Brain pericyte (primary cell): Measurements from ENCODE around the gene ZNF264.
A peak's percentile ranks its signal among the peaks of the same experiment; 100 is the strongest.
"Not testable (repeated sequence)": the region's sequence is repeated elsewhere in the genome, so short reads cannot be mapped to it uniquely, and the experiment has no call there.

Source experiments
- DNase-seq: peaks from one replicate; pipeline ENCODE4 v3.0.0-alpha.2; 2012; ENCODE audit warnings: low read depth, low spot score

The ZNF264 gene

GRCh38 chr19:57191141-57192076 is at the start of gene ZNF264:
Gene ZNF264 (plus strand): TSS chr19:57191500. CDS start chr19:57191914, 414 bp downstream.
- DNase-seq: peak; percentile 51

- no peak for DNase-seq
Measured at GRCh38 chr19:57141699-57142098, 49.6 kb upstream of the ZNF264 start.

GRCh38 chr19:57152921-57153320 is 38.4 kb upstream of the ZNF264 start:
- DNase-seq: no peak

DNA sequence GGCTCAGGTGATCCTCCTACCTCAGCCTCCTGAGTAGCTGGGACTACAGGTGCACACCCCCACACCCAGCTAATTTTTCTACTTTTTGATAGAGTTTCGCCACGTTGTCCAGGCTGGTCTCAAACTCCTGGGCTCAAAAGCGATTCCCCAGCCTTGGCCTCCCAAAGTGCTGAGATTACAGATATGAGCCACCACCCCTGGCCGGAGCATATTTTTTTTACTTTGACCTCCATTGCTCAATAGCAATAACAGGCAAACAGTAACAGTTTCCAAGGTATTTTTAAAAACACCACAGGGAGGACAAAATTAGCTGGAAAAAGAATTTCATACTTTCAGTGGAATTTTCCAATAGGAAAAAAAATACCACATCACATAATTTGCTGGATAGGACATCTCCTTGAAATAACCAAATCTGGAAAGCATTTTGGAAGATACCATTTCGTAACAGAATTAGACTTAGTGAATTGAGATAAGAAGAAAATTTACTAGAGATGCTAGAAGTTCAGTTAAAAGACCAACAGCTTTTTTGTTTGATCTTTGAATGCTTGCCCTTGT is 29.2 kb upstream of the ZNF264 start:
- no peak for DNase-seq

DNA sequence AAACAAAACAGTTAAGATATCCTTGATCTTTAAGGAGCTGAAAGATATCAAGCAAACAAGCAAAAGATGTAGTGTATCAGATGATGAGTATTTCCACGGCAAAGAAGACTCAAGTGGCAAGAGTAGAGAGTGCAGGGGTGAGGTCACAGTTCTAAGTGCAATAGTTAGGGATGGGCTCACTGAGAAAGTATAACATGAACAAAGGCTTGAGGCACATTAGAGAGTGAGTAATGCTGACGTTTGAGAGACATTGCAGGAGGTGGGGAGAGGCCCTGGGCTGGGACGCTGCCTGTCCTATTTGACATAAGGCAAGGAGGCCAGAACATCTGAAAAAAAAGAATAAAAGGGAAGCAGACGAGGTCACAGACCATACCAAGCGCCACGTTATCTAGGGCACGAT is 25.5 kb upstream of the ZNF264 start:
- DNase-seq: no peak

- no peak for DNase-seq
Measured at GRCh38 chr19:57167385-57167784, 23.9 kb upstream of the ZNF264 start, which contains the start of gene DUXA. Gene DUXA (minus strand): TSS chr19:57167485. CDS start chr19:57167443, 42 bp downstream.

- DNase-seq: no peak
Measured at GRCh38 chr19:57171551-57172081, 19.7 kb upstream of the ZNF264 start.

DNA sequence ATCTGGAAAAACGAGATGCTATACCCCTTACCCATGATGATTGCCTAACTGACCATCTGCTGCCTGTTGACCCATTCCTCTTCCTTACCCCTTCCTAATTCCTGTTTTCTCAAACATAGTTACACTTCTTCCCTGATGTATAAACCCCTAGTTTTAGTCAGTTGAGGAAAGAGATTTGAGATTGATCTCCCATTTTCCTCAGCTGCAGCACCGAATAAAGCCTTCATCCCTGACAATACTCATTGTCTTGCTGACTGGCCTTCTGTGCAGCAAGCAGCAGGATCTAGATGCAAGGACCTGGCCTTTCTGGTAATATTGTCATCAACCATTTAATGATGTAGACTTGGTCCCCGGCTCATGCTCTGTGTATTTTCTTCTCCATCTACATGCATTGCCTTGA is 999 bp upstream of the ZNF264 start:
- DNase-seq: no peak

DNA sequence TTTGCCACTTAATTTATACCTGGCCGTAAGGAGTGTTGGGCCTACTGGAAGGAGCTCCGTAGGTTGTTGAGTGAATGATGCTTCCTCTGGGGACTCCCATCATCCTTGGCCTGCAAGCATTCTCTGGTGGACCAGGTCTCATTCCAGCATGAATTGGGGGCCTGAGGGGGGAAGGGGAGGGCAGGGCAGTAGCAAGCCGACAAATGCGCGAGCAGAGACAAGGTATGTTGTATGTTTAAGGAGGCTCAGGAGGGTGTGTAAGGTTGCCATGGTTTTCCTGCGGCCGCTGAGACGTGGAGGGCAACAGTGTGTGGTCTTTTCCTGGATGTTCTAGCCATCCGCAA is 749 bp downstream of the ZNF264 start:
- DNase-seq: no peak

GRCh38 chr19:57192993-57193392 is 1.7 kb downstream of the ZNF264 start:
- no peak for DNase-seq

- DNase-seq: not testable (repeated sequence)
Measured at GRCh38 chr19:57197874-57198273, 6.6 kb downstream of the ZNF264 start.

GRCh38 chr19:57202160-57202559 is 10.9 kb downstream of the ZNF264 start:
- DNase-seq: no peak

- no peak for DNase-seq
Measured at GRCh38 chr19:57210381-57210780, 19.1 kb downstream of the ZNF264 start.

DNA sequence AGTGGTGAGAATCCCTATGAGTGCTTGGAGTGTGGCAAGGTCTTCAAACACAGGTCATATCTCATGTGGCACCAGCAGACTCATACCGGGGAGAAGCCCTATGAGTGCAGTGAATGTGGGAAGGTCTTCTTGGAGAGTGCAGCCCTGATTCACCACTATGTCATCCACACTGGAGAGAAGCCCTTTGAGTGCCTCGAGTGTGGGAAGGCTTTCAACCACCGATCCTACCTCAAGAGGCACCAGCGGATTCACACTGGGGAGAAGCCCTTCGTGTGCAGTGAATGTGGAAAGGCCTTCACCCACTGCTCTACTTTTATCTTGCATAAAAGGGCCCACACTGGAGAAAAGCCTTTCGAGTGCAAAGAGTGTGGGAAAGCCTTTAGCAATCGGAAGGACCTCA is 20.8 kb downstream of the ZNF264 start:
- no peak for DNase-seq

DNA sequence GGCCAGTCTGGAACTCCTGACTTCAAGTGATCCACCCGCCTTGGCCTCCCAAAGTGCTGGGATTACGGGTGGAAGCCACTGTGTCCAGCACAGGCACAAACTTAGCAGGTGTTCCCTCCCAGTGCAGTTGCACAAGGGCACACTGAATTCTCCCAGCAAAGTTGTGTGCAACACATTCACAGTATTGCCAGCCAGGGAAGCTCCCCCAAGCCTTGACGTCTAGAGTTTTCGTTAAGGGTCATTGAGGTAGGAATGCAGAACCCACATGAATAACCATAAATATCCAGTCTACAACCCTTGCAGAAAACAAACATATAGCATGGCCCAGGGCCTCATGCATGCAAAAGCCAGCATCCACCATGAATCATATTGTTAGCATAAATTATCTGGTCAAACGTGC is 36.2 kb downstream of the ZNF264 start:
- DNase-seq: no peak

GRCh38 chr19:57231686-57232085 is 40.4 kb downstream of the ZNF264 start:
- no peak for DNase-seq

GRCh38 chr19:57233207-57233606 is 41.9 kb downstream of the ZNF264 start:
- no peak for DNase-seq

DNA sequence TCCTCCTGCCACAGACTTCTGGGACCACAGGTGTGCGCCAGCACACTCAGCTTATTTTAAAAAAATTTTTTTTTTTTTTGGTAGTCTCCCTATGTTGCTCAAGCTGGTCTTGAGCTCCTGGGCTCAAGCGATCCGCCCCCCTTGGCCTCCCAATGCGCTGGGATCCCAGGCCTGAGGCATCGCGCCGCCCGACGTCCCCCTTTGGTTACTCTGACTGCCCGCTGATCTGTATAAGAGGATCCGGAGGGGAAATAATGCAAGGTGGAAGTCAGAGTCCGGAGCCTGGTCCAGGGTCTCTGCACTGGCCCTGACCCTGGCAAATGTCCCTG is 48.6 kb downstream of the ZNF264 start:
- DNase-seq: no peak

DNA sequence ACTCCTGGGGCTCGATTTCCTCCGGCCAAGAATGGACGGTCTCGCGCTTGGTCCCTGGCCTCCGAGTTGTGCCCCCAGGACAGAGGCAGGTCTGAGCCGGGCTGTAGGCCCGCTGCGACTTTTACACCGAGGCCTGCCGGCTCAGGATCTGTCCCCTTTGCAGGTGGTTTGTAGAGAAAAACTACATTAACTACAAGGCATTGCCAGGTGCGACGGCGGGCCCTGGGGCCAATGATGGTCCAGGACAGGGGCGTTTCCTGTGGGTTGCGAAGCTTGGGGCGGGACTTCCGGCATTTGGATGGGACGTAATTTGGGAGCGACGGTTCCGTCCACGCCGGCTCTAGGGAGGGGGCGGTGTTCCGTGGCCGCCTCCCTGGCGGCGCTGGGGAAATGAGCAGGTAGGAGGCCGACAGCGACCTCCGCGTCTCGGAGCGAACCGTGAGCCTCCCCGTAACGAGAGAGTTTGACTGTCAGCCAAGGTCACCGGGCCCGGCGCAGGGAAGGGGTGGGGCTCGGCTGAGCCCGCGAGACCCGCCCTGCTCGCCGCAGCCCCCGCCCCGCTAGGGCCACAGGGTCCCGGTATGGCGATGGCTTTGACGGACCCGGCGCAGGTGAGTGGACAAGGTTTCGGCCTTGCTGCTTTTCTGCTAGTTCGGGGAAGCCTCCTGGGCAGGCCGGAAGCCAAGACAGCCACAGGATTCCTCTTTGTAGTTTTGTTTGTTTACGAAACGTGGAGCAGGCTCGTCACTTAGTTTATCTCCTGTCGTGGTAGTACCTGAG is 49.2 kb downstream of the ZNF264 start, which contains the start of gene ZNF805:
Gene ZNF805, plus strand, starts transcription at position 322 of the 780 bp plus-strand sequence. Its CDS starts 260 bp downstream, at position 582.
- peak; percentile 73 for DNase-seq

GRCh38 chr19:57241176-57241575 is 49.9 kb downstream of the ZNF264 start:
- DNase-seq: no peak

GRCh38 chr19:57242821-57243220 is 51.5 kb downstream of the ZNF264 start:
- no peak for DNase-seq

- no peak for DNase-seq
Measured at GRCh38 chr19:57244513-57244912, 53.2 kb downstream of the ZNF264 start.
